H1 (cell line): ENCODE measurements around the gene LNX2.

Experiments used
- CTCF ChIP-seq, 3 experiments: IDR thresholded peaks; 1 replicate in 2 of 3; 2 replicates in 1 of 3; pipeline versions ENCODE4 v1.5.1 to v1.6.1; 2011; ENCODE audit warnings: low read length in 3 of 3, mild to moderate bottlenecking in 3 of 3, inconsistent platforms in 2 of 3, low read depth in 1 of 3, moderate library complexity in 1 of 3; ENCODE audit not compliant: insufficient read depth in 1 of 3; ENCODE audit errors: control extremely low read depth in 1 of 3
- HDAC6 ChIP-seq: IDR thresholded peaks from one replicate; pipeline ENCODE4 v1.7.1; 2012; ENCODE audit warnings: low read depth, mild to moderate bottlenecking, inconsistent platforms, low read length, moderate library complexity
- POLR2A ChIP-seq, 2 experiments: IDR thresholded peaks; 1 replicate in 1 of 2; 2 replicates in 1 of 2; pipeline ENCODE4 v1.6.1; 2011; ENCODE audit warnings: low read depth in 2 of 2, low read length in 2 of 2, mild to moderate bottlenecking in 2 of 2; ENCODE audit errors: control extremely low read depth in 1 of 2

- no peak for TF ChIP-seq CTCF (IDR thresholded peaks at IDR 0.05; ENCODE audit: control extremely low read depth in 1 of 3, insufficient read depth in 1 of 3, low read depth in 1 of 3, low read length in 3 of 3)
- TF ChIP-seq POLR2A (IDR thresholded peaks at IDR 0.05; ENCODE audit: control extremely low read depth in 1 of 2, low read depth in 2 of 2, low read length in 2 of 2): no peak
- TF ChIP-seq HDAC6: no peak
Observed at GRCh38 chr13:27619093-27619727, 1.1 kb downstream of the LNX2 start.
